ENCODE data around the gene LYSET.
"Not testable (repeated sequence)": the region's sequence is repeated elsewhere in the genome, so short reads cannot be mapped to it uniquely, and the experiment has no call there.

Gene LYSET, protein sequence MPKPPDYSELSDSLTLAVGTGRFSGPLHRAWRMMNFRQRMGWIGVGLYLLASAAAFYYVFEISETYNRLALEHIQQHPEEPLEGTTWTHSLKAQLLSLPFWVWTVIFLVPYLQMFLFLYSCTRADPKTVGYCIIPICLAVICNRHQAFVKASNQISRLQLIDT

DNA sequence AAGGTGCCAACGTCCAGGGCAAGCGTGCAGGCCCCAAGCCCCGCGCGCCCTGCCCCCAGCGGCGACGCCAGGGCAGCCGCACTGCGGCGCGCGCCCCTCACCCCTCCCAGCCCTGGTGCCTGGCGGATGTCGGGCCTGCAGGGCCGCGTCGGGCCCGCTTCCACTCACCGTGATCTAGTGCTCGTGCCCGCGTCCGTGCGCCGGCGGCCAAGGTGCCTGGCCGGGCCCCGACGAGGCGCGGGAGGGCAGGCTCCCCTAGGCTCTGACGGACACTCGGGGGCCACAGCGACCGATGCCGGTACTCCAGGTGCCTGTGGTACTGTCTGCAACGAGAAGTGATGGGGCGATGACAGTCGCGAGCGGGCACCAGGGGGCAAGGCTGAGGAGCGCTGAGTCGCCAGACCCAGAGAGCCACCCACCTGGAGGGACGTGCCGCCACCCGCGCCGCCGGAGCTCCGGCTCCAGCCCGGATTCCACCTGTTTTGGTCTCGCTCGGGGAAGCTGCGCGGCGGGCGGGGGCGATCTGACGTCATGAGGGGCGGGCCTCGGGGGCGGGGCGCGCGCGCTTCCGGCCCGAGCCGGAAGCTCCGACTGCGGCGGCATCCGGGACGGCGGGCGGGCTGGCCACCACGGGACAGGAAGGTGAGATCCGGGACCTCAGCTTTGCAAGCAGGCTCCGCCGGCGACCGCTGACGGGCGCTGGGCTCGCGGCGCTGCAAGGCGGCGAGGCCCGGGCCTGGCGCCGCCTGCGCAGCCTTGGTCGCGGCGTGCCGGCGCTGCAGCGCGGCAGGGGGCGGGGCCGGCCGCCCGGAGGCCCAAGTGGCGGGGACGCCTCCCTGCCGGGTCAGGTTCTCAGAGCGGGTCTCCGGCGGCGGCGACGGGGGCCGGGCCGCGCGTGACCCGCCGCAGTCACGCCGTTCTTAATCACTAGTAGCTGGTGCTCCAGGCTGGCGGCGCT, at the start of gene LYSET, which contains the start of gene MOAP1:
LYSET (plus strand) TSS at position 927 of the 958 bp plus-strand sequence. CDS start 89 bp downstream, outside the sequence.
MOAP1 (minus strand) TSS at position 507 of the 958 bp plus-strand sequence. CDS start 655 bp downstream, outside the sequence.
- H3K27me3 ChIP-seq (ENCODE audit: control insufficient read depth, insufficient read depth, low read length) = no peaks in the 10 kb centered on the region
- H3K4me3 ChIP-seq (ENCODE audit: low read depth, low read length) = peak within 1 kb of the TSS; percentile 92
- H3K4me1 ChIP-seq (ENCODE audit: control insufficient read depth, insufficient read depth, low read length) = peaks cover 7% of the 10 kb centered on the region
- H3K9ac ChIP-seq (ENCODE audit: low read depth, low read length) = peak within 1 kb of the TSS; percentile 80
- H3K27ac ChIP-seq (ENCODE audit: low read depth, low read length) = peak within 1 kb of the TSS; percentile 97
- H3K36me3 ChIP-seq (ENCODE audit: control insufficient read depth, insufficient read depth, low read length) = peaks cover 42% of the 10 kb centered on the region
- H3K9me3 ChIP-seq (ENCODE audit: control insufficient read depth, insufficient read depth, low read length) = no peaks in the 10 kb centered on the region

DNA sequence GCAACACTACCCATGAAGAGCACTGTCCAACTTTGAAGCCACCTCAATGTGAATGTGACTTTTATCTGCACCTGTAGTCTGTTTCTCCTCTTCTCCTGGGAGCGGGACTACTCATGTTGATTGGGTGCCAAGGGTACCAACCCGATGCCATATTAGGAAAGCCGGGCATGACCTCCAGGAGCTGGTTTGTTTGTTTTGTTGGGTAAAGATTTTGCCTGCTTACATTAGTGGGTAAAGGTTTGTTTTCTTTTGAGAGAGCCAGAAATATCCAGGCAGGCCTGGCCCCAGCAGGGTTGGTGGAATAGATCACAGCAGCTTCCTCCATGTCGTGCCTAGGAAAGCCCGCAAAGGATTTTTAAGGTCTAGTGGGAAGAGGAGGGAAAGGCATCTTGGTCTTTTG, 49.7 kb upstream of the LYSET start:
- H3K9ac ChIP-seq (ENCODE audit: low read depth, low read length) = no peak overlapping the region
- H3K4me1 ChIP-seq (ENCODE audit: control insufficient read depth, insufficient read depth, low read length) = no peaks in the 10 kb centered on the region; the same call in 1 of the 2 replicates
- H3K9me3 ChIP-seq (ENCODE audit: control insufficient read depth, insufficient read depth, low read length) = no peaks in the 10 kb centered on the region
- H3K36me3 ChIP-seq (ENCODE audit: control insufficient read depth, insufficient read depth, low read length) = no peaks in the 10 kb centered on the region
- no peak overlapping the region for H3K4me3 ChIP-seq (ENCODE audit: low read depth, low read length)
- no peak overlapping the region for H3K27ac ChIP-seq (ENCODE audit: low read depth, low read length)
- H3K27me3 ChIP-seq (ENCODE audit: control insufficient read depth, insufficient read depth, low read length) = no peaks in the 10 kb centered on the region

DNA sequence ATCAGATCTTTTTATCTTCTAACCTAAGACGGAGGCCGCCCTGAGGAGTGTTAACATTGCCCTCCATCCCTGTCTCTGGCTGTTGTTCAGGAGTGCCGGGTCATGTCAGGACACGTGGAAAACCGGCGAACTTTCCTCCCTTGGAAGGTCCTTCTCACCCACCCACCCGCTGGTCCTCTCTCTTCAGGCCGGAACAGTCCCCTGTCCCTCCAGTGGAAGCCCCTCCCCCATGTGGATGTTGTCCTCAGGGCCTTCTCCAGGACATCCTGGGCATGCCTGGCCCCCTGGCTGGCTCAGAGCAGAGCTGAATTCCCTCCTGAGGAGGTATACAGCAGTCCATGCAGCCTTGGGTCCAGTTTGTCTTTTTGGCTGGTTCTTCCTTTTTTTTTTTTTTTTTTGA, 49.1 kb upstream of the LYSET start:
- no peak overlapping the region for H3K9ac ChIP-seq (ENCODE audit: low read depth, low read length)
- H3K27me3 ChIP-seq (ENCODE audit: control insufficient read depth, insufficient read depth, low read length) = no peaks in the 10 kb centered on the region
- no peak overlapping the region for H3K27ac ChIP-seq (ENCODE audit: low read depth, low read length)
- no peaks in the 10 kb centered on the region; the same call in 1 of the 2 replicates for H3K4me1 ChIP-seq (ENCODE audit: control insufficient read depth, insufficient read depth, low read length)
- H3K36me3 ChIP-seq (ENCODE audit: control insufficient read depth, insufficient read depth, low read length) = no peaks in the 10 kb centered on the region
- no peak overlapping the region for H3K4me3 ChIP-seq (ENCODE audit: low read depth, low read length)
- H3K9me3 ChIP-seq (ENCODE audit: control insufficient read depth, insufficient read depth, low read length) = no peaks in the 10 kb centered on the region

DNA sequence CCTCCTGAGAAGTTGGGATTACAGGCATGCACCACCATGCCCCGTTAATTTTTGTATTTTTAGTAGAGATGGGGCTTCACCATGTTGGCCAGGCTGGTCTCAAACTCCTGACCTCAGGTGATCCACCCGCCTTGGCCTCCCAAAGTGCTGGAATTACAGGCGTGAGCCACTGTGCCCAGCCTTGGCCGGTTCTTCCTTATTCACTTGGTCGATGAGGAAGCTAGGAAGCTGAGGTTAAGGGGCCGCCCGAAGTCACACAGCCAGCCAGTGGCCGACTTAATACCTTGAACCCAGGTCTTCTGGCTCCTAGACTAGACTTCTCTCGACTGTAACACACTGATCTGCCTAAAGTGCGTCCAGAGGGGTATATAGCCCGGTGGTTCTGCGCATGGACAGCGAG, 48.6 kb upstream of the LYSET start:
- H3K9me3 ChIP-seq (ENCODE audit: control insufficient read depth, insufficient read depth, low read length); H3K4me1 ChIP-seq (ENCODE audit: control insufficient read depth, insufficient read depth, low read length); H3K9ac ChIP-seq (ENCODE audit: low read depth, low read length); H3K27me3 ChIP-seq (ENCODE audit: control insufficient read depth, insufficient read depth, low read length); H3K27ac ChIP-seq (ENCODE audit: low read depth, low read length); H3K36me3 ChIP-seq (ENCODE audit: control insufficient read depth, insufficient read depth, low read length); H3K4me3 ChIP-seq (ENCODE audit: low read depth, low read length): not testable (repeated sequence)

DNA sequence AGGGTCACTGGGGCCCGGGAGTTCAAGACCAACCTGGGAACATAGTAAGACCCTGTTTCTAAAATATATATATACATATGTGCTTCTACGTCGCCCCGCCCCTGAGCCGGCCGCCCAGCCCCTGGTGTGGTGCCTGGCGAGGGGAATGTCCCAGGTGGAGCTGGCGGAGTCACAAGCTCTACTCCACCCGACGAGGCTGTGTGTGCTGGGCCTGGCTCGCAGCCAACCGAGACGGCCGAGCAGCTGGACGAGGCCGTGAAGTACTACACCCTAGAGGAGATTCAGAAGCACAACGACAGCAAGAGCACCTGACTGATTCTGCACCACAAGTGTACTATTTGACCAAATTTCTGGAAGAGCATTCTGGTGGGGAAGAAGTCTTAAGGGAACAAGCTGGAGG, 47.3 kb upstream of the LYSET start:
- Histone ChIP-seq H3K36me3 (ENCODE audit: control insufficient read depth, insufficient read depth, low read length) (no peaks in the 10 kb centered on the region), H3K9me3 (ENCODE audit: control insufficient read depth, insufficient read depth, low read length) (no peaks in the 10 kb centered on the region), H3K4me3 (ENCODE audit: low read depth, low read length) (no peak overlapping the region), H3K9ac (ENCODE audit: low read depth, low read length) (no peak overlapping the region), H3K4me1 (ENCODE audit: control insufficient read depth, insufficient read depth, low read length) (no peaks in the 10 kb centered on the region; the same call in 1 of the 2 replicates), H3K27ac (ENCODE audit: low read depth, low read length) (no peak overlapping the region), H3K27me3 (ENCODE audit: control insufficient read depth, insufficient read depth, low read length) (no peaks in the 10 kb centered on the region)

DNA sequence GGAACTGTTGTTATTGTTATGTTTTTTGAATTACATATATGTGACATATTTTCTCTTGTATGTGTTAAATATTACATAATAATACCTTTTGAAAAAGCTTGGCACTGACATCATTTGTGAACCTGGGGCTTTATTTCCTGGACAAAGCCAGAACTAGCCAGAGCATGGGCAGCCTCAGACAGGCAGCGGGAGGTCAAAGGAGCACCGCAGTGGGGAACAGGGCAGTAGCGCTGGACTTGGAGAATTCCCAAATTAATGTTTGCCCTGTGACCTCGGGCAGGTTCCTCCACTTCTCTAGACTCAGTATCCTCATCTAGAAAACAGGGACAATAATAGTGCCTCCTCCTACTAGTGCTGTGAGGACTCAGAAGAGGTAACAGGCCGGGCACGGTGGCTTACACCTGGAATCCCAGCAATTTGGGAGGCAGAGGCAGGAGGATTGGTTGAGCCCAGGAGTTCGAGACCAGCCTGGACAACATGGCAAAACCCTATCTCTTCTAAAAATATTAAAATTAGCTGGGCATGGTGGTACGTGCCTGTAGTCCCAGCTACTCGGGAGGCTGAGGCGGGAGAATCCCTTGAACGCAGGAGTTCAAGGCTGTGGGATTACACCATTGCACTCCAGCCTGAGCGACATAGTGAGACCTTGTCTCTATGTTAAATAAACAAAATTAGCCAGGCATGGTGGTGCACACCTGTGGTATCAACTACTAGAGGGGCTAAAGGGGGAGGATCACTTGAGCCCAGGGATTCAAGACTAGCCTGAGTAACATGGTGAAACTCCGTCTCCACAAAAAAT, 42.1 kb upstream of the LYSET start:
- Histone ChIP-seq H3K27me3 (ENCODE audit: control insufficient read depth, insufficient read depth, low read length) (no peaks in the 10 kb centered on the region), H3K9ac (ENCODE audit: low read depth, low read length) (no peak overlapping the region), H3K27ac (ENCODE audit: low read depth, low read length) (no peak overlapping the region), H3K36me3 (ENCODE audit: control insufficient read depth, insufficient read depth, low read length) (no peaks in the 10 kb centered on the region), H3K4me3 (ENCODE audit: low read depth, low read length) (no peak overlapping the region), H3K4me1 (ENCODE audit: control insufficient read depth, insufficient read depth, low read length) (no peaks in the 10 kb centered on the region), H3K9me3 (ENCODE audit: control insufficient read depth, insufficient read depth, low read length) (no peaks in the 10 kb centered on the region)

DNA sequence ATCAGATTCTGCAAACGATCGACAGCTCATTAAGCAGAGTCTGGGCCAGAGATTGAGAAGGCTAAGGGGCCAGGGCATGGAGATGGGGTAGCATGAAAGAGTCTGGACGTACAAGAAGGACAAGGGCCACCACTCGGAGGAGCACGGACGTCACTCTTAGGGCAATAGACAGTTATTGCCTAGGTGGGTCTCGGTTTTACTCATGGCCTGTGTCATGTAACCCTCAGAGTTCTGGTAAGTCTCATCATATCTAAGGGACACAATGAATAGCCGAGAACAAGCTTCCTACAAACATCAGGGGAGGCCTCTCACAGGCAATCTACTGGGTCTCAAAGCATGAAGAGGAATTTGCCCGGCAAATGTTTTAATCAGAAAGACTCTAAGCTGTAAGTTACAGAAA, 39.0 kb upstream of the LYSET start:
- H3K27me3 ChIP-seq (ENCODE audit: control insufficient read depth, insufficient read depth, low read length) = no peaks in the 10 kb centered on the region
- H3K9me3 ChIP-seq (ENCODE audit: control insufficient read depth, insufficient read depth, low read length) = no peaks in the 10 kb centered on the region
- H3K9ac ChIP-seq (ENCODE audit: low read depth, low read length) = no peak overlapping the region
- no peaks in the 10 kb centered on the region for H3K36me3 ChIP-seq (ENCODE audit: control insufficient read depth, insufficient read depth, low read length)
- H3K4me3 ChIP-seq (ENCODE audit: low read depth, low read length) = no peak overlapping the region
- no peak overlapping the region for H3K27ac ChIP-seq (ENCODE audit: low read depth, low read length)
- H3K4me1 ChIP-seq (ENCODE audit: control insufficient read depth, insufficient read depth, low read length) = no peaks in the 10 kb centered on the region

DNA sequence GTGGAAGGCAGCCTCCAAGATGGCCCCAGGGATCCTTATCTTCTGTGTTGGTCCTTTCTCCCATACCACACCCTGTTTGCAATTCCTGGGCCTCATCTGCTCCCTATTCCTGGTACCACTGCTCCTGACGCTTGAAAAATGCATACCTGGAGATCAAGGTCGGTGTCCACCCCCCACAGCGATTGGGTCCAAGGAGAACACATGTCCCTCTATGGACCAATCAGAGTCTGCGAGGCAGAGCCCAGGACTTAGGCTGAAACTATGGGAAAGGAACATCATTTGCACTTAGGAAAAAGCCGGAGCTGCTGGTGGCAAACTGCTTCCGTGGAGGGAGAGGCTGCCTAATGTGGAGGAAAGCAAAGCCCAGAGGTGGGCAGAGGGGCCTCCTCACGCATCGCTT, 36.1 kb upstream of the LYSET start:
- no peaks in the 10 kb centered on the region for H3K36me3 ChIP-seq (ENCODE audit: control insufficient read depth, insufficient read depth, low read length)
- no peaks in the 10 kb centered on the region for H3K27me3 ChIP-seq (ENCODE audit: control insufficient read depth, insufficient read depth, low read length)
- no peak overlapping the region for H3K9ac ChIP-seq (ENCODE audit: low read depth, low read length)
- no peak overlapping the region for H3K4me3 ChIP-seq (ENCODE audit: low read depth, low read length)
- H3K4me1 ChIP-seq (ENCODE audit: control insufficient read depth, insufficient read depth, low read length) = no peaks in the 10 kb centered on the region
- H3K9me3 ChIP-seq (ENCODE audit: control insufficient read depth, insufficient read depth, low read length) = no peaks in the 10 kb centered on the region
- no peak overlapping the region for H3K27ac ChIP-seq (ENCODE audit: low read depth, low read length)

DNA sequence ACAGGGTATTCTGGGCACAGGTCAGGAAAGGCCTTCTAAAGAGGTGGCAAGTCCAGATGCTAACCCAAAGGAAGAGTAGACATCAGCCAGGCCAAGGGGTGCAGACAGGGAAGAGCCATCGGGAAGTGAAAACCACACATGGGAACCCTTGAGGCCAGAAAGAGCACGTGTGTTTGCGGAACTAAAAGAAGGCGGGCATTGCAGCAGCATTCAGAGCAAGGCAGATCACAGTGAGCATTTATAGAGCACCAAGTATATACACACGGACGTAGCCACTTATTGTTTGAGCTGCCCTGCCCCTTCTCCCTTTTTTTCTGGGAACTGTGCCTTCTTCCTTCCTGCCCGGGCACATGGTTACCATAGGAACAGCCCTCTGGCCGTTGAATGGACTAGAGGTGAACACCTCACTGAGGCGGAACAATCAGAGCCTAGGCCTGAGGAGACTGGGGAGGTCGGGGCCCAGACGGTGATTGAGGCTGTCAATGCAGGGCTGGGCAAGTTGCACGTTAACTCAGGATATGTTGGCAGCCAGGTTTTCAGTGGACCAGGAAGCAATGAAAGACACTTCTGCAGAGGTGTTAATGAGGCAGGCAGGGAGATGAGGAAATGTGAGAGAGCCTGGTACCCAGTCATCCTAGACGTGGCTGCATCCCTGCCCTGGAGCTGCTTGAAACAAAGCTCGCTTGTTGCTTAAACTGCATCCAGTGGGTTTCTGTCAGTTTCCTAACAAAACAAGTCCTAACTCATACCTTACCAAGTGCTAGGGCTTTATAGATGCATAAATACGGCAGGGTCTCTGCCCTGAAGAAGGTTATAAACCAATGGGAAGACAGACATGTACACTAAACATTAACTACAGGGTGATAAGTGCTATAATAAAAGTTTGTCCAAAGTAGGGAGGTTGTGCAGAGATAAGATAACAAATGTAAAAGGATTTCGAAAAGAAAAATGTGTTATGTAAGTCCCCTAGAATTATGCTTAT, 34.6 kb upstream of the LYSET start:
- Histone ChIP-seq H3K9me3 (ENCODE audit: control insufficient read depth, insufficient read depth, low read length) (no peaks in the 10 kb centered on the region), H3K9ac (ENCODE audit: low read depth, low read length) (no peak overlapping the region), H3K4me3 (ENCODE audit: low read depth, low read length) (no peak overlapping the region), H3K27me3 (ENCODE audit: control insufficient read depth, insufficient read depth, low read length) (no peaks in the 10 kb centered on the region), H3K27ac (ENCODE audit: low read depth, low read length) (no peak overlapping the region), H3K36me3 (ENCODE audit: control insufficient read depth, insufficient read depth, low read length) (no peaks in the 10 kb centered on the region), H3K4me1 (ENCODE audit: control insufficient read depth, insufficient read depth, low read length) (no peaks in the 10 kb centered on the region)

DNA sequence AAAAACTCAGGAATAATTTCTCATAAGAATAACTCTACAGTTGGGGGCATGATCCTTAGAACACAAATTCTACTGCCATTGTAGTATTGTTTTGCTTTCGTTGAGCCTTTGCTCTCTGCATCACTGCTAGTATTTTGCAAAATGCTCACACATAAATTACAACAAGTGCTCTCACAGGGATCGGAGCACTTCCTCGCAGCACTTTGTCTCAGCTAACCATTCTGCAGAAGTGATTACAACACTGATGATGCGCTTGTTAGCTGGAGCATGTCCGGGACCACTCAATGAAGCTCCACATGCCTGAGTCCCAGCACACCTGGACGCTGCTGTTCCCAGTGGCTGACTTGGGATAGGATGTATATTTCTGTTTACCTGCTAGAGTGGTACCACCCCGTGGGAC, 32.0 kb upstream of the LYSET start:
- no peak overlapping the region for H3K4me3 ChIP-seq (ENCODE audit: low read depth, low read length)
- H3K27me3 ChIP-seq (ENCODE audit: control insufficient read depth, insufficient read depth, low read length) = no peaks in the 10 kb centered on the region
- H3K9me3 ChIP-seq (ENCODE audit: control insufficient read depth, insufficient read depth, low read length) = no peaks in the 10 kb centered on the region
- no peaks in the 10 kb centered on the region for H3K4me1 ChIP-seq (ENCODE audit: control insufficient read depth, insufficient read depth, low read length)
- no peaks in the 10 kb centered on the region for H3K36me3 ChIP-seq (ENCODE audit: control insufficient read depth, insufficient read depth, low read length)
- no peak overlapping the region for H3K9ac ChIP-seq (ENCODE audit: low read depth, low read length)
- H3K27ac ChIP-seq (ENCODE audit: low read depth, low read length) = no peak overlapping the region

Data from HUES48 (cell line).